ENCODE results near the gene GNB2.
A peak's percentile ranks its signal among the peaks of the same experiment; 100 is the strongest.
"Not testable (repeated sequence)": the region's sequence is repeated elsewhere in the genome, so short reads cannot be mapped to it uniquely, and the experiment has no call there.

The GNB2 gene

GRCh38 chr7:100642534-100642907 is 31.0 kb upstream of the GNB2 start:
- H3K4me3 ChIP-seq (ENCODE audit: control insufficient read depth, low read depth, low read length) = no peak overlapping the region
- no peak for TF ChIP-seq CTCF (conservative IDR thresholded peaks at IDR 0.05; ENCODE audit: control insufficient read depth, insufficient read depth, low read depth, low read length)
- no peak for DNase-seq (ENCODE audit: low read depth)

- no peak for TF ChIP-seq CTCF (conservative IDR thresholded peaks at IDR 0.05; ENCODE audit: control insufficient read depth, insufficient read depth, low read depth, low read length)
- no peak for DNase-seq (ENCODE audit: low read depth)
- no peak overlapping the region for H3K4me3 ChIP-seq (ENCODE audit: control insufficient read depth, low read depth, low read length)
These were observed 23.5 kb upstream of the GNB2 start for GRCh38 chr7:100649826-100650565.

GRCh38 chr7:100654908-100655831 is 18.4 kb upstream of the GNB2 start:
- no peak for DNase-seq (ENCODE audit: low read depth)
- H3K4me3 ChIP-seq (ENCODE audit: control insufficient read depth, low read depth, low read length) = no peak overlapping the region

GRCh38 chr7:100655908-100656674 is 17.4 kb upstream of the GNB2 start, which contains the start of gene ACTL6B:
TSS of gene ACTL6B (minus strand) at chr7:100656448. CDS start at chr7:100656354, 94 bp downstream.
- no peak within 1 kb of the TSS for H3K4me3 ChIP-seq (ENCODE audit: control insufficient read depth, low read depth, low read length)
- no peak for TF ChIP-seq CTCF (conservative IDR thresholded peaks at IDR 0.05; ENCODE audit: control insufficient read depth, insufficient read depth, low read depth, low read length)
- DNase-seq (ENCODE audit: low read depth) = peak; percentile 35

More at GRCh38 chr7:100654908-100655831, 18.4 kb upstream of the GNB2 start:
- TF ChIP-seq CTCF (conservative IDR thresholded peaks at IDR 0.05; ENCODE audit: control insufficient read depth, insufficient read depth, low read depth, low read length) = no peak

- DNase-seq (ENCODE audit: low read depth); H3K4me3 ChIP-seq (ENCODE audit: control insufficient read depth, low read depth, low read length): not testable (repeated sequence)
These were observed 11.3 kb upstream of the GNB2 start for GRCh38 chr7:100662194-100662776.

- no peak for TF ChIP-seq CTCF (conservative IDR thresholded peaks at IDR 0.05; ENCODE audit: control insufficient read depth, insufficient read depth, low read depth, low read length)
- DNase-seq (ENCODE audit: low read depth) = no peak
- no peak overlapping the region for H3K4me3 ChIP-seq (ENCODE audit: control insufficient read depth, low read depth, low read length)
These were observed 8.3 kb upstream of the GNB2 start for GRCh38 chr7:100665168-100665726.

Data from fibroblast of mammary gland (primary cell).